NB4 (cell line): ENCODE measurements around the gene ACOXL.

Source experiments
- DNase-seq: peaks from one replicate; pipeline ENCODE4 v3.0.0; 2010; ENCODE audit warnings: low read depth
- H3K4me3 ChIP-seq: one replicate; pipeline ENCODE4 v1.5.1; 2011; ENCODE audit warnings: mild to moderate bottlenecking, low read depth, low read length, moderate library complexity
- CTCF ChIP-seq: IDR thresholded peaks from one replicate; pipeline ENCODE4 v1.5.1; 2012; ENCODE audit warnings: low read depth, low read length
- MAX ChIP-seq: IDR thresholded peaks from 2 replicates; pipeline ENCODE4 v1.6.1; 2011; ENCODE audit warnings: low read depth, low read length
- MYC ChIP-seq: IDR thresholded peaks from 2 replicates; pipeline ENCODE4 v1.6.1; 2011; ENCODE audit warnings: low read depth, low read length
- POLR2A ChIP-seq: IDR thresholded peaks from 2 replicates; pipeline ENCODE4 v1.6.1; 2011; ENCODE audit warnings: mild to moderate bottlenecking; ENCODE audit not compliant: insufficient read length; ENCODE audit errors: extremely low read depth

The ACOXL gene

GRCh38 chr2:111119822-111120252 lies 387.5 kb downstream of the ACOXL start:
- DNase-seq = peak; percentile 52
- peak overlapping the region; percentile 42 for H3K4me3 ChIP-seq
- TF ChIP-seq CTCF = no peak

GRCh38 chr2:111120253-111121027 lies 388.1 kb downstream of the ACOXL start, which contains the start of gene BCL2L11:
TSS of gene BCL2L11 (plus strand) at chr2:111120914. CDS start at chr2:111123746, 2,832 bp downstream.
- DNase-seq = peak; percentile 96
- peak within 1 kb of the TSS; percentile 88 for H3K4me3 ChIP-seq
- TF ChIP-seq MYC = no peak
- TF ChIP-seq MAX = peak; percentile 75
- TF ChIP-seq CTCF = peak; percentile 15
- TF ChIP-seq POLR2A = peak; percentile 84

- DNase-seq = peak; percentile 75
These were observed 388.9 kb downstream of the ACOXL start for GRCh38 chr2:111121028-111121827.

GRCh38 chr2:111121828-111122630 lies 389.7 kb downstream of the ACOXL start:
- peak; percentile 48 for TF ChIP-seq POLR2A
- 0 out of 2 replicates have a peak, but pooled peaks have one; percentile 20 for TF ChIP-seq MYC
- TF ChIP-seq MAX = peak; percentile 31; the same call in 1 of the 2 replicates
- no peak for TF ChIP-seq CTCF
- H3K4me3 ChIP-seq = peak overlapping the region; percentile 88
- peak; percentile 95 for DNase-seq

More at GRCh38 chr2:111121028-111121827, 388.9 kb downstream of the ACOXL start:
- H3K4me3 ChIP-seq = peak overlapping the region; percentile 88
- TF ChIP-seq CTCF (no peak), MAX (no peak; the same call in 1 of the 2 replicates), POLR2A (no peak), MYC (no peak; the same call in 1 of the 2 replicates)

GRCh38 chr2:111122631-111123421 lies 390.5 kb downstream of the ACOXL start:
- TF ChIP-seq POLR2A = no peak
- TF ChIP-seq CTCF = no peak
- TF ChIP-seq MAX = no peak
- TF ChIP-seq MYC = no peak
- DNase-seq = peak; percentile 85
- H3K4me3 ChIP-seq = peak overlapping the region; percentile 81
